Medulla oblongata (tissue), 1 donor: ENCODE measurements around the gene FAM161A.
"Not testable (repeated sequence)": the region's sequence is repeated elsewhere in the genome, so short reads cannot be mapped to it uniquely, and the experiment has no call there.

Experiments used
- DNase-seq: peaks from one replicate; pipeline ENCODE4 v3.0.0-alpha.2; 2015; ENCODE audit errors: extremely low spot score

Gene FAM161A

DNA sequence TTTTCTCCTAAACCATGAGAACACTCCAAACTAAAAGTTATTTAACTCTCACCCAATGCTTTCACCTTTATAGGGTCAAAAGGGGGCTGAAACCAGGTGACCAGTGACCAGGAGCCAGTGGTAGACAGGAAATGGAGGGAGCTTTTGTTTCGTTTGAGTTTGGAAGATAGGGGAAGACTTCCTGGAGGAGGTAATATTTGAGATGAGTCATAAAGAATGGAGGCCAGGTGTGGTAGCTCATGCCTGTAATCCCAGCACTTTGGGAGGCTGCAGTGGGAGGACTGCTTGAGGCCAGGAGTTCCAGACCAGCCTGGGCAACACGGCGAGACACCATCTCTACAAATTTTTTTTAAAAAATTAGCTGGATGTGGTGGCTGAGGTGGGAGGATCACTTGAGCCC lies 8.5 kb downstream of the FAM161A start:
- DNase-seq = no peak

DNA sequence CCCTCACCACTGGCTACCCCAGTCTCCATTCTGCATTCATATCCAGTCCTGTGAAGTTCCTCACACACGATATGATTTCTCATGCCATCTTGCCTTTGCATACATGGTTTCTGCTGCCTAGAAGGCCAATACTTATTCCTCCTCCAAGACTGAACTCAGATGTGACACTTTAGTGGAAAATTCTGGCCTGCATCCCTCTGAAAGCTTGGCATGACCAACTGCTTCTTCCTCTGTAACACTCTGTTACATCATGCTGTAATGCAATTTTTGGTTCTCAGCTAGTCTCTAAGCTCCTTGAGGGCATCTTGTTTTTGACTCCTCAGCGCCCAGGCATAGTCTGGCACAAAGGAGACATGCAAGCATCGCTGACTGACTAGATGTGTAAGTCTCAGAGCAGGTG lies 12.6 kb downstream of the FAM161A start:
- DNase-seq = no peak

DNA sequence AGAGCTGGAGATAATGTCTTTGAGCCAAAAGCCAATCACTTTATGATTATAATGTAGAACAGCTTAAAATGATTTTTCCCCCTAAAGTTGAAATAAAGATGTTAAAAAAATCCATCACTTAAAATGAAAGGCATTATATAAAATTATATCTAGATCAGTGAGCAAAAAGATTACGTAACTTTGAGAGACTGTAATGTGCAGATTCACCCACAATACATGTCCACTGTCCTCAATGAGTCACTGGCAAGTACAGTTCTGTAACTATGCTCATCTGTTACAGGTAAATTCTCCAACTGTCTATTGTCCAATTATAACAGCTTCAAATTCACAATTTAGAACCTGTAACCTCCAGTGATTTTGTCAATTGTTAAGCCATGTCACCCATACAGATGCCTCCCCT lies 19.0 kb downstream of the FAM161A start:
- DNase-seq = no peak

DNA sequence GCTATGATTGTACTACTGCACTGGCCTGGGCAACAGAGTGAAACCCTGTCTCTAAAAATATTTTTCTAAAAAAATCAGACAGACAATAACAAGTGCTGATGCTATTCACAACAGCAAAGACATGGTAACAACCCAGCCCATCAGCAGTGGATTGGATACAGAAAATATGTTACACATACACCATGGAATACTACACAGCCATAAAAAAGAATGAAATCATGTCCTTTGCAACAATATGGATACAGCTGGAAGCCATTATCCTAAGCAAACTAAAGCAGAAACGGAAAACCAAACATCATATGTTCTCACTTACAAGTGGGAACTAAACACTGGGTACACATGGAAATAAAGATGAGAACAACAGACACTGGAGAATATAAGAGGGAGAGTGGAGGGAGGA lies 19.9 kb downstream of the FAM161A start:
- DNase-seq = no peak

DNA sequence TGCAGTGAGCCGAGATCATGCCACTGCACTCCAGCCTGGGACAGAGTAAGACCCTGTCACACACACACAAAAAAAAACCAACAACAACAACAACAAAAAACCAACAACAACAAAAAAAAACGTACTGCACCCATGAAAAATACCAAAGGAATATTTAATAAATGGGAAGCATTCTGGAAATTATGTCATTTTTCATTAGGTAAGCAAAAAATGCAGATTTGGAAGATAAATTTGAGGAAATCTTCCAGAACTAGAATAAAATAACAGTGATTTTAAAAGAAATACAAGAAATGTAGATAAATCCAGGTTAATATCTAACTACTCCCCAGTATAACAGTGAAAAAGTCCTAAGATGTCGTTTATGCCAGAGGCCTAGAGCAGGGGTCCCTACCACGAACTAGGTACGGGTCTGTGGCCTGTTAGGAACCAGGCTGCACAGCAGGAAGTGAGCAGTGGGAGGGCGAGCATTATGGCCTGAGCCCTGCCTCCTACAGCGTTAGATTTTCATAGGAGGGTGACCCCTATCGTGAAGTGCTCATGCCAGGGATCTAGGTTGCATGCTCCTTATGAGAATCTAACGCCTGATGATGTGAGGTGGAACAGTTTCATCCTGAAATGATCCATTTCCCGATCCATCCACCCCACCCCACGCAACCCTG lies 21.5 kb downstream of the FAM161A start:
- no peak for DNase-seq

DNA sequence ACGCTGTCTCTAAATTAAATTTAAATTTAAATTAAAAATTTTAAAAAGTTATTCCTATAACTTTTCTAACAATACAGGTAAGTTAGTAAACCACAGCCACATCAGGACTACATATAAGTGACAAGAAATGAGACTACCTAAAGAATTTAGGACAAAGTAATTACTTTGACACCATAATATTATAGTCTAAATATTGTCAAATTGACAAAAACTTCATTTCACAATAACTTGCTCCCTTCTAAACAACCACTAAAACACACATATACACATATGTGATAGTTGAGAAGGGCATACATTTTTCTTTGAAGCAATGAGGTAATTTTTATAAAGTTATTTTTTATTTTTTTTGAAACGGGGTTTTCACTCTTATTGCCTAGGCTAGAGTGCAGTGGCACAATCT lies 31.6 kb downstream of the FAM161A start:
- no peak for DNase-seq

DNA sequence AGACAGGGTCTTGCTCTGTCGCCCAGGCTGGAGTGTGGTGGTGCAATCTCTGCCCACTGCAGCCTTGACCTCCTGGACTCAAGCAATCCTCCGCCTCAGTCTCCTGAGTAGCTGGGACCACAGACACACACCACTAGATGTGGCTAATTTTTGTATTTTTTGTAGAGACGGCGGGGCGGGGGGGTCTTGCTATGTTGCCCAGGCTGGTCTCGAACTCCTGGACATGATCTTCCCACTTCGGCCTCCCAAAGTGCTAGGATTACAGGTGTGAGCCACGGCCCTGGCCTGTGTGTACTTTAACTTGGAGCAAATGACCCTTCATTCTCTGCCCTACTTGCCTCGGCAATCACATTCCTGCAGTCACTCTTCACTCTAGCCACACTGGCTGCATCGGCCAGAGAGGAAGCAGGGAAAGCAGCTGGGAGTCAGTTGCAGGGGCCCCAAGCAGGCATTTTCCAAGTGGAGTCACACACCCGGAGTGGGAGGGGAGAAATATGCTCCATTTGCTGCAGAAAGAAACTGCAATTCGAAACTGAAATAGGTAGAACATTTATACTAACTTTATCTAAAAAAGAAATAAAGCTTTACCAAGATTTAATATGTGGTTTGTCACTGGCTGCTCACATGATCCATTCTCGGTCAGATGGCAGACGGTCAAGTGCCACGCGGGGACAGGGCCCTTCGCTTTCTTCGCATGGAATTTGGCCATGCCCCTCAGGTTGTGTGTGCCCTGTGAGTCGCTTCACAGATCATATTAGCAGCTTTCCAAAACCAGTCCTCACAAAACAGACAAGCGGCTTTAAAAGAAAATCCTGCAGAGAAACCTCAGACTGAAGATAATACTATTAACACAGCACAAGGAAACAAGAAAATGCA lies 37.1 kb downstream of the FAM161A start:
- DNase-seq = no peak

DNA sequence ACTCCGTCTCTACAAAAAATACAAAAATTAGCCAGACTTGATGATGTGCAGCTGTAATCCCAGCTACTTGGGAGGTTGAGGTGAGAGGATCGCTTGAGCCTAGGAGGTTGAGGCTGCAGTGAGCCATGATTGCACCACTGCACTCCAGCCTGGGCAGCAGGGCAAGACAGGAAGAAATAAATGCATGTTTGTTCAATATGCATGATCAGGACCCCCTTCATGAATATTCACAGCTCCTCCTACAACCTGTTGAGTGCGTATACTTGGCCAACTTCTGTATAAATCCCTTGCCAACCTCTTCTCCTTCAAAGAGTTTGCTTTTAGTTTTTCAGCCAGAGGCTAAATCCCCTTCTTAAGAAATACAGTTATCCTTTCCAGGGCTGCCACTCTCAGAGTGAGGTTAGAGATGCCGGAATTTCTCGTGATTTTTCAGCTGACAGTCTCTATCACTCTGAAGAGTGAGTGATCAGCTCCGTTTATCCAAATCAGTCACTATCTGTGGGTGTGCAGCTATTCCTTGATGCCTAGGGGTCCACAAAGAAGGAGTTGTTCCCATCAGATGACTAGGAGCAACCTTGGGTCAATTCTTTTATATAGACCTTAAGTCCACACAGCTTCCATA lies 39.2 kb downstream of the FAM161A start:
- DNase-seq = no peak

DNA sequence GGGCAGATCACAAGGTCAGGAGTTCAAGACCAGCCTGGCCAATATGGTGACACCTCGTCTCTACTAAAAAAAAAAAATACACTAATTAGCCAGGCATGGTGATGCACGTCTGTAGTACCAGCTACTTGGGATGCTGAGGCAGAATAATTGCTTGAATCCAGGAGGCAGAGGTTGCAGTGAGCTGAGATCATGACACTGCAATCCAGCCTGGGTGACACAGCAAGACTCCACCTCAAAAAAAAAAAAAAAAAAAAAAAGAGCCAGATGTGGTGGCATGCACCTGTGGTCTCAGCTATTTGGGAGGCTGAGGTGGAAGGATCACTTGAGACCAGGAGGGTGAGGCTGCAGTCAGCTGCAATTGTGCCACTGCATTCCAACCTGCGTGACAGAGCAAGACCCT lies 40.5 kb downstream of the FAM161A start:
- not testable (repeated sequence) for DNase-seq

DNA sequence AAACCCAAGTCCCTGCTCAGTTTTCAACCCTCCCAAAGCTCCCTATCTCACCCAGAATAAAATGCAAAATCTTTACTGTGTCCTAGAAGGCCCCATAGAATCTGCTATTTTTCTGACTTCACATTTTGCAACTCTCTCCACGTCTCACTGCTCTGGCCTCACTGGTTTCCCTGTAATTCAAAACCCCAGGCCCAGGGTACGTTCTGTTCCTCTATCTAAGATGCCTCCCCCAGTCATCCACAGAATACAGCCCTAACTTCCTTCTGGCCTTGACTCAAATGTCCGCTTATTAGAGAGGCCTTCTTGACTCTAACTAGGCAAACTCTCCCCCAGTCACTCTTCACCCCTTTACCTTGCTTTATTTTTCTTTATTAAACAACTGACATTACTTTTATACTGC lies 42.0 kb downstream of the FAM161A start:
- no peak for DNase-seq

DNA sequence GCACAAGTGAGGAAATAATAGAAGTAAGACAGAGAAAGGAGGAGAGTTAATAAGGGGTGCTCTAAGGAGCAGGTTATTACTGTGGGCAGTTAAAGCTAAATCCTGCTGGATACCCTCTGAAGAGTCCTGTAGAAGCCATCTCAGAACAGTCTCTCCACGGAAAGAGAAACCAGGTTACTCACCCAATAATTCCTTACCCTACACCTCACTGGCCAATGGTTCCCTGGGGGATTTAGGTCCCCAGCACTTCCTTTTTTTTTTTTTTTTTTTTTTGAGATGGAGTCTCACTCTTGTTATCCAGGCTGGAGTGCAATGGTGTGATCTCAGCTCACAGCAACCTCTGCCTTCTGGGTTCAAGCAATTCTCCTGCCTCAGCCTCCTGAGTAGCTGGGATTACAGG lies 43.7 kb downstream of the FAM161A start:
- DNase-seq = not testable (repeated sequence)

DNA sequence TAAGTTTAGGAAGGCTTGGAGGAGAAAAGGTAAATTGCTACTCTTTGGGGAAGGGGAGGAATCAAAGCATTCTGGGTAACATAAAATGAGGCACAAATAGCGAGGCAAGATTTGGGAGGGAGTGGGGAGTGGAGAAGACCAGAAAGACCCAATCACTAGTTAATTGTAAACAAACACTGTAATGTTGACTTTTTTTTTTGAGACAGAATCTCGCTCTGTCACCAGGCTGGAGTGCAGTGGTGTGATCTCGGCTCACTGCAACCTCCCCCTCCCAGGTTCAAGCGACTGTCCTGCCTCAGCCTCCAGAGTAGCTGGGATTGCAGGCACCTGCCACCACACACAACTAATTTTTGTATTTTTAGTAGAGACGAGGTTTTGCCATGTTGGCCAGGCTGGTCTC lies 45.2 kb downstream of the FAM161A start:
- DNase-seq = not testable (repeated sequence)

DNA sequence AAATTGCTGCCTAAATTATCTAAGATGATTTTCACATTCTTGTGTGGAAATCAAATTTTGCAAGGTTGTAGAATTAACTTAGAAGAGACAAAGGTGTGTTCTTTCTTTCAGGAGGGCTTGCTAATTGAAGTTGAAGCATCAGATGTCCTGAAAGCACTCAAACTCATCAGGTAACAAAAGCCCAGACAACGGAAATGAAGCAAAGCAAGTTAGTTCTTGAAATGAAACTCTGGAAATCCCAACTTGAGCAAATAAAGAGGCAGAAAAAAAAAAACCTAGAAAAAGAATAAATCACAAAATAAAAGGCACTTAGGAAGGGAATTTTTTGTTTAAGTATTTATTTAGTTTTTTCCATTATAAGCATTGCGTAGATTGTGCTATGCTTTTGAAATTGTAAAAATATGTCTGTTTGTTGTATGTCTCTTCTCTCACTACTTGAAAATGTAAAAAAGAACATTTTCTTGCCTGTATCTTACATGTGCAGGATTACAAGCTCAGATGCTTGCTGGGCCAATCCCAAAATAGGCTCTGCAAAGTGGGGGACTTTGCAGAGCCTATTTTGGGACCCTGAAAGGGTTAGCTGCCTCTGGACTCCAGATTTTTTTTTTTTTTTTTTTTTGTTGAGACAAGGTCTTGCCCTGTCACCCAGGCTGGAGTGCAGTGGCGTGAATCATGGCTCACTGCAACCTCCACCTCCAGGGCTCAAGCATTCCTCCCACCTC lies 46.7 kb downstream of the FAM161A start:
- DNase-seq = no peak

DNA sequence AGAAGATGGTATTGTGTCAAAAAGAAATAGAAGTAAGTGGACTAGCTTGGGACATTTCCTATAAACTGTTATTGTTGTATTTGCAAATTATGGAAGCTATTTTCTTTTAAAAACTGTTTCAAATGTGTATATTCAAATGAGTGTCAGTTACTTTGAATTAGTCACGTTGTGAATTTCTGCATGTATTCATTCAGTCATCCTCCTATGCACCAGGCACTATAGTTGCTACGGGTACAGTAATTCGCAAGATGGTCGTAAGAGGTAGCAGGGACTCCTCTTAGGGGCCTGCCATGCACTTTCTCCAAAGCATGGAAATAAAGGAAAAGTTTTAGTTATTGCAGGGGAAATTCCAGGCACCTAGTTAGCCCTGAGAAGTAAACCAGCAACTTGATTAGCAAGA lies 51.3 kb downstream of the FAM161A start:
- DNase-seq = no peak

DNA sequence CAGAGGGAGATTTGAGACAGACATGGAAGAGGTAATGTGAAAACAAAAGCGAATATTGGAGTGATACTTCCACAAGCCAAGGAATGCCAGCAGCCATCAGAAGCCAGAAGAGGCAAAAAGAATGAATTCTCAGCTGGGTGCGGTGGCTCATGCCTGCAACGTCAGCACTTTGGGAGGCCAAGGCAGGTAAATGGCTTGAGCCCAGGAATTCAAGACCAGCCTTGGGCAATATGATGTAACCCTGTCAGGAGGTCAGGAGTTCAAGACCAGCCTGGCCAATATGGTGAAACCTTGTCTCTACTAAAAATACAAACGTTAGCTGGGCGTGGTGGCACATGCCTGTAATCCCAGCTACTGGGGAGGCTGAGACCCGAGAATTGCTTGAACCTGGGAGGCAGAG lies 54.8 kb downstream of the FAM161A start:
- DNase-seq = no peak

DNA sequence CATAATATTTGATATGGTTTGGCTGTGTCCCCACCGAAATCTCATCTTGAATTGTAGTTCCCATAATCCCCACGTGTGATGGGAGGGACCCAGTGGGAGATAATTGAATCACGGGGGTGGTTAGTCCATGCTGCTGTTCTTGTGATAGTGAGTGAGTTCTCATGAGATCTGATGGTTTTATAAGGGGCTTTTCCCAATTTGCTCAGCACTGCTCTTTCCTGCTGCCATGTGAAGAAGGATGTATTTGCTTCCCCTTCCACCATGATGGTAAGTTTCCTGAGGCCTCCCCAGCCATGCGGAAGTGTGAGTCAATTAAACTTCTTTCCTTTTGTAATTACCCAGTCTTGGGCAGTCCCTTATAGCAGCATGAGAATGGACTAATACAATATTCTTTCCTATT lies 56.4 kb downstream of the FAM161A start:
- not testable (repeated sequence) for DNase-seq

DNA sequence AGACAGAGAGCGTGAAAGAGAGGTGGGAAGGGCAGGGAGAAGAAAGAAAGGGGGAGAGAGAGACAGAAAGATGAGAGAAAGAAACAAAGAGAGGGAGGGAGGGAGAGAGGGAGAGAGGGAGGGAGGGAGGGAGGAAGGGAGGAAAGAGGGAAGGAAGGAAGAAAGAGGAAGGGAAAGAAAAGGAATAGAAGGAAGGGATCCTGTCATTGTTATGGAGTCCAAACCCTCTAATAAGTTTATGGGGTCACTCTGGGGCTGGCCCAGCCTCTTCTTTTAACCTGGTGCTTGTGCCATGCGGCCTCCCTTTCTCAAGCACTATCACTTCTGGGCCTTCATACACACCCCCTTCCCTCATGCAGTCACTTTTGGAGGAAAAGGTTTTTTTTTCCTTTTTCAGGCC lies 58.5 kb downstream of the FAM161A start:
- DNase-seq = no peak

DNA sequence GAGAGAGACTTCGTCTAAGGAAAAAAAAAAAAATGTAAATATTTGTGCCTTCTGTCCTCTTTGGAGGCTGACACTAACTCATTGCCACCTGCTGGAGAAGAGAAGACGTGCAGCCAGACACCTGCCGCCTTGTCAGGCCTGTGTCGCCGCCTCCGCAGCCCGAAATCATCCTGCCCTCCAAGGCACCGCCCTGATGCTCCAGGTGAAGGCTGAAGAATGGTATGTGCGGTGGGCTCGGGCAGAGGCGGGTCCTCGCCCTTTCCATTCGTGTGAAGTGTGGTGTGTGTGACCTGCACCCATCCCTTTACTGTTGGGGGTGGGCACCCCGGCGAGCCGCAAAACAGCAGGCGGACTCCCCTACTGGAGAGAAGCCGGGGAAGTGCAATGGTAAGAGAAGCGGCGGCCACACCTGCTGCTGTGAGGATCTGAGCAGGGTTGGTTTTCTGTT lies 60.4 kb downstream of the FAM161A start:
- DNase-seq = peak; percentile 24

DNA sequence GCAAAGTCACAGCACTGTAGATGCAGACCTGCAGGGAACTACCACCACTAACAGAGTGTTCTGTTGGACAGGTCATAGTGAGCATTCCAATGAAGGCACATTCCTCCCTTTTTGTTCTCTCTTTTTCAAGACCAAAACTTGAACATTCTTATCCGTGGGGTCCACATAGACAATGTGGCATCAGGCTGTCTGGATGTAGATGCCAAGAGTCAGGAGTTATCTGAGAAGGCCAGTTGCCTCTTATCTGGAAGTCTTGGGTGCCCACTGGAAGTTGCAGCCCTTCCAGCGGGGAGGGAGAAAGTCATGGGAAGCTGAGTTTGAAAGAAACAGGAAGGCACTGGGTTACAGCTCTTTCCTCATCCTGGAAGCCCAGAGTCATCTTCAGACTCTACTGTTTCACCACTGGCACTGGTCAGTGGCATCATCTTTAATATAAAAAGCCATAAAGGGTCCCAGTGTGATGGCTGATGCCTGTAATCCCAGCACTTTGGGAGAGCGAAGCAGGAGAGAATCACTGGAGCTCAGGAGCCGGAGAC lies 61.4 kb downstream of the FAM161A start:
- DNase-seq = no peak

DNA sequence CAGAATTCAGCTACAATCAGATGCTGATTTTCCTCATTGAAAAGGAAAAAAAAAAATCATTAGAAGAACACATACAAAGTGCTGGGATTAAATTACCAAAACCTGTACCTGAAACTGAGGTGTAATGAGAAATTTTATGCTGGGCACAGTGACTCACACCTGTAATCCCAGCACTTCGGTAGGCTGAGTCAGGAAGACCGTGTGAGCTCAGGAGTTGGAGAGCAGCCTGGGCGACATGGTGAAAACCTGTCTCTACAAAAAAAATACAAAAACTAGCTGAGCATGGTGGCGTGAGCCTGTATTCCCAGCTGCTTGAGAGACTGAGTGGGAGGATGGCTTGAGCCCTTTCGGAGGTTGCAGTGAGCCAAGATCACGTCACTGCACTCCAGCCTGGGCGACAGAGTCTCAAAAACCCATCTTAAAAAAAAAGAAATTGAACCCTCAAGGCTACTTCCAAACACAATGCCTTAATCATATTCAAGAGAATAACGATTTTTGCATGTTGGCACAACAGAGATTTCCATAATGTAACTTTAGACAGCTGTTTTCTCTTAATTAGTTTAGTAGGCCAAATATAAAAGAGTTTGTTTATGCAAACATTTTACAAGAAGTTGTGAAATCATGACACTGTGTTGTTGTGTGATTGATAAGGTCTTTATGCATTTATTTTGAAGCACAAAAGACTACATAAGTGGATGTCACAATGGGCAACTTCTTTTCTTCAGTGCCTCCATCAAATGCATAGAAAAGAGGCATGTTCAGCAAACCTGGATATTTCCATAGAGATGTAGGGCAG lies 63.9 kb downstream of the FAM161A start:
- no peak for DNase-seq

DNA sequence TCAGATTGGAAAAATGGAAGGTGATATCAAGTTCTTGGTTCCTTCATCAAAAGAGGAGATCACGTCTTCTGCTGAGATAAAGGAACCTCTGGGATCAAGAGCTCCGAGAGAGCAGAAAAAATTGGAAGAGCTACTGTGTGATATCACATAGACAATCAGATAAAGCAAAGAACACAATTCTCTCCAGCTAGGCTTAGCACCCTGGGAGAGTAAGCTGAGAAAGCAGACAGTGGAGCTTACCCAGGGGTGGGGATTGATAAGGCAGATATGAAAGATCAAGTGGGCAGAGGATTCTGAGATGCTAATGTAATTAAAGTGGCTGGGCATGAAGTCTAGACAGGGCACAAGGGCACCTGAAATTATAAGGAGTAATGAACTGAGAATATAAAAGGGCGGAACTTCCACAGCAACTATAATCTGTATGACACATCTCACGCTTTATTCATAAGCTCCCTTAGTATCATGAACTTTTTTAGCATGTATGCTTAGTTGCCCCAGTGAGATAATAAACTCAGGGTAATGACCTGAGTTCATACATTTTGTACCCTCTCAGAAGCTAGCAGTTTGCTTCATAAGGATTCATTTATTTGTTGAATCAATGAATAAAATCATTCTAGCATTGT lies 65.8 kb downstream of the FAM161A start:
- DNase-seq = no peak
